Hepatocyte (in vitro differentiated cells): ENCODE results near the gene SEMA5A.

Experiments
- CTCF ChIP-seq: fragments of 200-600 bp; sonication (generic); IDR thresholded peaks from 2 replicates; pipeline ENCODE4 v1.5.1; 2016; ENCODE audit warnings: antibody characterized with exemption, mild to moderate bottlenecking; ENCODE audit not compliant: poor library complexity
- EZH2 ChIP-seq: fragments of 200-600 bp; sonication (generic); IDR thresholded peaks from 2 replicates; pipeline ENCODE4 v1.6.1; 2016; ENCODE audit warnings: antibody characterized with exemption, mild to moderate bottlenecking, borderline replicate concordance
- EZH2phosphoT487 ChIP-seq: fragments of 200-600 bp; sonication (generic); IDR thresholded peaks from one replicate; pipeline ENCODE4 v1.6.1; 2018; ENCODE audit warnings: antibody characterized with exemption, mild to moderate bottlenecking, low read depth, moderate library complexity; ENCODE audit not compliant: unreplicated experiment, severe bottlenecking

GRCh38 chr5:9218358-9218757 is 327.5 kb downstream of the SEMA5A start:
- no peak for TF ChIP-seq CTCF
- TF ChIP-seq EZH2 = no peak
- TF ChIP-seq EZH2phosphoT487 = no peak
